Measurements from ENCODE around the gene FOXL2. TPM values are rescaled to one million over a fixed set of nuclear protein-coding genes. Genes with fewer than 3 reads are reported as not detected.
A peak's percentile ranks its signal among the peaks of the same experiment; 100 is the strongest.

FOXL2 gene
- total and polyA plus RNA-seq, 9 of the 15 experiments (the other 6 are each of a cell fraction or from before 2014, with no cell fraction given), result 0.27 to 22.1 (median 3.2) TPM

DNA sequence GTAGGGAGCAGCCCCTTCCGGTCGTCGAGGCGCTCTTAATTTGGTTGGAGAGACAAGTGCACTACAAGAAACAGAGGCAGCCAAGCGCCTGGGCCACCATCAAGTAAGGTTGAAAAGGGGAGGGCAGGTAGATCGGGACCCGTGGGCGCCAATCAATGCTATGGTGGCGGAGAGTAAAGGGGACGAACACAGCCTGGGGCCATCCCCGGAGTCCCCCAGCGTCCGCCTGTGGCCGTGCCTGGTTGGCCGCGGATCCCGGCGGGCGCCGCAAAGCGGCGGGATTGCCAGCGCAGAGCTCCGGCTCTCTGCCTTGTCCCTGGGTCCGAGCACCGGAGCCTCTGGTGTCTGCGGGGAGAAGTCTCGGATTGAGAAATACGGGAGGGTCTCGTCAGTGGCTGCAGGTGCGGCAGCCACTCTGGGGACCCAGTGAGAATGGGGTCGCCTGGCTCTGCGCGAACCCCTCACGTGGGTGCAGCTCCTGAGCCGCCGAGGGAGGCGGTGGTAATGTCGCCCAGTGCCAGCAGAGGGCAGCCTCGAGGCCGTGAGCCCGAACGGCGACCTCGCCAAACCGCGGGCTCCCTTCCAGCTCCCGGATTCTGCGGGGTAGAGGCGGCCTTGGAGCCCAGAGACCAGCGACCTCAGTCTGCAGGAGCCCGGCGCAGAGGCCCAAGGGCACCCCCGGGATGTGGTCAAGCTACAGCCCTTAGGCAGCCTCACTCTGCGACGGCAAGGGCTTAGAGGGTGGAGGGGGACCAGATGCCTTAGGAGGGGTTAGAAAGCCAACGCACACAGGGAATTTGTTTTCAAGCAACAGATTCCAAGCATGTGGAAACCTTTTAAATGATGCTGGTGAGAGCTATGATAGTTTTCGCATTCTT lies 10.8 kb downstream of the FOXL2 start (continued):
- TF ChIP-seq, protein P1, sequence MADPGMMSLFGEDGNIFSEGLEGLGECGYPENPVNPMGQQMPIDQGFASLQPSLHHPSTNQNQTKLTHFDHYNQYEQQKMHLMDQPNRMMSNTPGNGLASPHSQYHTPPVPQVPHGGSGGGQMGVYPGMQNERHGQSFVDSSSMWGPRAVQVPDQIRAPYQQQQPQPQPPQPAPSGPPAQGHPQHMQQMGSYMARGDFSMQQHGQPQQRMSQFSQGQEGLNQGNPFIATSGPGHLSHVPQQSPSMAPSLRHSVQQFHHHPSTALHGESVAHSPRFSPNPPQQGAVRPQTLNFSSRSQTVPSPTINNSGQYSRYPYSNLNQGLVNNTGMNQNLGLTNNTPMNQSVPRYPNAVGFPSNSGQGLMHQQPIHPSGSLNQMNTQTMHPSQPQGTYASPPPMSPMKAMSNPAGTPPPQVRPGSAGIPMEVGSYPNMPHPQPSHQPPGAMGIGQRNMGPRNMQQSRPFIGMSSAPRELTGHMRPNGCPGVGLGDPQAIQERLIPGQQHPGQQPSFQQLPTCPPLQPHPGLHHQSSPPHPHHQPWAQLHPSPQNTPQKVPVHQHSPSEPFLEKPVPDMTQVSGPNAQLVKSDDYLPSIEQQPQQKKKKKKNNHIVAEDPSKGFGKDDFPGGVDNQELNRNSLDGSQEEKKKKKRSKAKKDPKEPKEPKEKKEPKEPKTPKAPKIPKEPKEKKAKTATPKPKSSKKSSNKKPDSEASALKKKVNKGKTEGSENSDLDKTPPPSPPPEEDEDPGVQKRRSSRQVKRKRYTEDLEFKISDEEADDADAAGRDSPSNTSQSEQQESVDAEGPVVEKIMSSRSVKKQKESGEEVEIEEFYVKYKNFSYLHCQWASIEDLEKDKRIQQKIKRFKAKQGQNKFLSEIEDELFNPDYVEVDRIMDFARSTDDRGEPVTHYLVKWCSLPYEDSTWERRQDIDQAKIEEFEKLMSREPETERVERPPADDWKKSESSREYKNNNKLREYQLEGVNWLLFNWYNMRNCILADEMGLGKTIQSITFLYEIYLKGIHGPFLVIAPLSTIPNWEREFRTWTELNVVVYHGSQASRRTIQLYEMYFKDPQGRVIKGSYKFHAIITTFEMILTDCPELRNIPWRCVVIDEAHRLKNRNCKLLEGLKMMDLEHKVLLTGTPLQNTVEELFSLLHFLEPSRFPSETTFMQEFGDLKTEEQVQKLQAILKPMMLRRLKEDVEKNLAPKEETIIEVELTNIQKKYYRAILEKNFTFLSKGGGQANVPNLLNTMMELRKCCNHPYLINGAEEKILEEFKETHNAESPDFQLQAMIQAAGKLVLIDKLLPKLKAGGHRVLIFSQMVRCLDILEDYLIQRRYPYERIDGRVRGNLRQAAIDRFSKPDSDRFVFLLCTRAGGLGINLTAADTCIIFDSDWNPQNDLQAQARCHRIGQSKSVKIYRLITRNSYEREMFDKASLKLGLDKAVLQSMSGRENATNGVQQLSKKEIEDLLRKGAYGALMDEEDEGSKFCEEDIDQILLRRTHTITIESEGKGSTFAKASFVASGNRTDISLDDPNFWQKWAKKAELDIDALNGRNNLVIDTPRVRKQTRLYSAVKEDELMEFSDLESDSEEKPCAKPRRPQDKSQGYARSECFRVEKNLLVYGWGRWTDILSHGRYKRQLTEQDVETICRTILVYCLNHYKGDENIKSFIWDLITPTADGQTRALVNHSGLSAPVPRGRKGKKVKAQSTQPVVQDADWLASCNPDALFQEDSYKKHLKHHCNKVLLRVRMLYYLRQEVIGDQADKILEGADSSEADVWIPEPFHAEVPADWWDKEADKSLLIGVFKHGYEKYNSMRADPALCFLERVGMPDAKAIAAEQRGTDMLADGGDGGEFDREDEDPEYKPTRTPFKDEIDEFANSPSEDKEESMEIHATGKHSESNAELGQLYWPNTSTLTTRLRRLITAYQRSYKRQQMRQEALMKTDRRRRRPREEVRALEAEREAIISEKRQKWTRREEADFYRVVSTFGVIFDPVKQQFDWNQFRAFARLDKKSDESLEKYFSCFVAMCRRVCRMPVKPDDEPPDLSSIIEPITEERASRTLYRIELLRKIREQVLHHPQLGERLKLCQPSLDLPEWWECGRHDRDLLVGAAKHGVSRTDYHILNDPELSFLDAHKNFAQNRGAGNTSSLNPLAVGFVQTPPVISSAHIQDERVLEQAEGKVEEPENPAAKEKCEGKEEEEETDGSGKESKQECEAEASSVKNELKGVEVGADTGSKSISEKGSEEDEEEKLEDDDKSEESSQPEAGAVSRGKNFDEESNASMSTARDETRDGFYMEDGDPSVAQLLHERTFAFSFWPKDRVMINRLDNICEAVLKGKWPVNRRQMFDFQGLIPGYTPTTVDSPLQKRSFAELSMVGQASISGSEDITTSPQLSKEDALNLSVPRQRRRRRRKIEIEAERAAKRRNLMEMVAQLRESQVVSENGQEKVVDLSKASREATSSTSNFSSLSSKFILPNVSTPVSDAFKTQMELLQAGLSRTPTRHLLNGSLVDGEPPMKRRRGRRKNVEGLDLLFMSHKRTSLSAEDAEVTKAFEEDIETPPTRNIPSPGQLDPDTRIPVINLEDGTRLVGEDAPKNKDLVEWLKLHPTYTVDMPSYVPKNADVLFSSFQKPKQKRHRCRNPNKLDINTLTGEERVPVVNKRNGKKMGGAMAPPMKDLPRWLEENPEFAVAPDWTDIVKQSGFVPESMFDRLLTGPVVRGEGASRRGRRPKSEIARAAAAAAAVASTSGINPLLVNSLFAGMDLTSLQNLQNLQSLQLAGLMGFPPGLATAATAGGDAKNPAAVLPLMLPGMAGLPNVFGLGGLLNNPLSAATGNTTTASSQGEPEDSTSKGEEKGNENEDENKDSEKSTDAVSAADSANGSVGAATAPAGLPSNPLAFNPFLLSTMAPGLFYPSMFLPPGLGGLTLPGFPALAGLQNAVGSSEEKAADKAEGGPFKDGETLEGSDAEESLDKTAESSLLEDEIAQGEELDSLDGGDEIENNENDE (IDR thresholded peaks at IDR 0.05; ENCODE audit: low read depth, low read length), result no peak
- TF ChIP-seq BCOR (IDR thresholded peaks at IDR 0.05), result no peak
- TF ChIP-seq ZNF431 (CRISPR knock-in tag; IDR thresholded peaks at IDR 0.05), result no peak
- no peak for TF ChIP-seq SOX6 (IDR thresholded peaks at IDR 0.05)
- no peak for TF ChIP-seq IFI16 (CRISPR knock-in tag; IDR thresholded peaks at IDR 0.05)
- no peak for TF ChIP-seq ZNF551 (CRISPR knock-in tag; IDR thresholded peaks at IDR 0.05)
- TF ChIP-seq TEAD2 (tag; IDR thresholded peaks at IDR 0.05), result no peak
- no peak for TF ChIP-seq ELF1 (tag; IDR thresholded peaks at IDR 0.05)
- no peak for TF ChIP-seq RBM34 (IDR thresholded peaks at IDR 0.05; ENCODE audit: borderline replicate concordance, insufficient read depth, low read length)
- TF ChIP-seq SMARCA4 (IDR thresholded peaks at IDR 0.05), result no peak
- TF ChIP-seq ZFX (CRISPR knock-in tag; IDR thresholded peaks at IDR 0.05), result peak; percentile 83
- no peak for TF ChIP-seq NEUROD1 (IDR thresholded peaks at IDR 0.05; ENCODE audit: borderline replicate concordance, low read depth, low read length, partially characterized antibody)
- no peak for TF ChIP-seq SREBF2 (CRISPR knock-in tag; IDR thresholded peaks at IDR 0.05)
- no peak for TF ChIP-seq CCAR2 (IDR thresholded peaks at IDR 0.05; ENCODE audit: low read depth, low read length)
- TF ChIP-seq ZBTB17 (CRISPR knock-in tag; IDR thresholded peaks at IDR 0.05), result no peak; the same call in 1 of the 2 replicates
- no peak for TF ChIP-seq FOSL1 (tag; conservative IDR thresholded peaks at IDR 0.05)
- TF ChIP-seq SETDB1 (IDR thresholded peaks at IDR 0.05; ENCODE audit: low read length), result no peak
- TF ChIP-seq GABPA (tag; conservative IDR thresholded peaks at IDR 0.05; ENCODE audit: low read depth), result 0 out of 2 replicates have a peak, but pooled peaks have one; percentile 39
- TF ChIP-seq MEF2D (tag; conservative IDR thresholded peaks at IDR 0.05; ENCODE audit: low read depth), result no peak
